Hematopoietic multipotent progenitor cell treated with erythropoietin and hydrocortisone succinate and interleukin-3 and kit ligand, for 17 days (in vitro differentiated cells): ENCODE measurements around the gene CAPZB.

Experiments used
- DNase-seq: peaks from one replicate; pipeline ENCODE4 v3.0.0-alpha.2; 2015; ENCODE audit warnings: low spot score

CAPZB gene

DNA sequence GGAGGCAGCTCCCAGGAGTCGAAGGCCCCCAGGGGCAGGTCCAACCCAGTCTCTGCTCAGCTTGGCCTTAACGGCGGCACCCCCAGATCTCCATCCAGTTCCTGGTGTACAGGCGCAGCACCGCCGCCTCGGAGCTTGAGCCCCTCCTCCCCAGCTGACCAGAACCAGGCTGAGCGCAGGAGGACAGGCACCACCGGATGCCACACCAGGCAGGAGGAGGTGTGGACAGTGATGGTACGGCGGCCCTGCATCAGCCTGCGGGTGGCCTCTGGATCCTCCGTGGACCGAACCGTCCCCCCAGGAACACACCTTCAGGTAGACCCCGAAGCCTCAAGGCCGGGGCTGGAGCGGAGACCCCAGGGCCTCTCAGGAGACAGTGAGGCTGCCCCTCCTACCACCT is 156.9 kb downstream of the CAPZB start:
- DNase-seq = no peak

- DNase-seq = no peak
Observed at GRCh38 chr1:19327736-19328135, 157.6 kb downstream of the CAPZB start.

- DNase-seq = no peak
Observed at GRCh38 chr1:19327301-19327700, 158.0 kb downstream of the CAPZB start.

DNA sequence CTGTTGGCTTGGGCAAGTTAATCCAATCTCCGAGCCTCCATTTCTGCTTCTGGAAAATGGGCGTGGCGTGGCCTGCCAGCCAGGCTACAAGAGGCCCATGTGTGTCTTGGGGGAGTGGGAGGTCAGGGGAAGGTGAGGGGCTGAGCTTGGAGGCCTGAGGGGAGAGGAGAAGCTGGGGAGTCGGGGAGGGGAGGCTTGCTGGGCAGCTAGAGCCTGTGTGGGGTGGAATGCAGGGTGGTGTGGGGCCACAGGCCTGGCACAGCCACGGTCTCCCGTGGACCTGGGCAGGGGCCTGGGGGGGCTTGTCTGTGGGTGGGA is 158.6 kb downstream of the CAPZB start:
- DNase-seq = no peak

DNA sequence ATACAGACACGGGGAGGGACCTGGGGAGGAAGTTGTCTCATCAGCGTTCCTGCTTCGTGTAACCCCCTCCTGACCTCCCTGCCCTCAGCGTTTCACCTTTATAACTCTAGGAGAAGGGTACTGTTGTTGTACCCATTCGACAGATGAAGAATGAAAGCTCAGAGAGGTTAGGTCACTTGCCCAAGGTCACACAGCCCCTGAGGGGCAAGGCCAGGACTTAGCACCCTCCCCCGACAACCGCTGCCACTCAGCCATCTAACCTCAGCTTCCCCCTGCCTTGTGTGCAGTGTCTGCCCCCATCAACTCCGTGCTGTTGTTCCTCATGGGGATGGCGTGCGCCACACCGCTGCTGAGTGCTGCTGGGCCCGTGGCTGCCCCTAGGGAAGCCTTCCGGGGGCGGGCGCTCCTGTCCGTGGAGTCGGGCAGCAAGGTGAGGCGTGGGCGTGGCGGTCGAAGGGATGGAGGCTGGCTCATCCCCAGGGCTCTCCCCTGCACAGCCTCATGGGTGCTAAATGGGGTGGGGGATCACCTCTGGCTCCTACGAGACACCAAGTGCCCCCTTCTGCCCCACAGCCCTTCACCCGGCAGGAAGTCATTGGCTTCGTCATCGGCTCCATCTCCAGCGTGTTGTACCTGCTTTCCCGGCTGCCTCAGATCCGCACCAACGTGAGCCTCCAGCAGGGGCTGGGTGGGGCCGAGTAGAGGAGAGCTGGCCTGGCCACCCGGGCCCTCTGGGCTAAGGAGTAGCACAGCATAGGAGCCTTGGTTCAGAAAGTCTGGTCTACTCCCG is 159.2 kb downstream of the CAPZB start:
- no peak for DNase-seq

DNA sequence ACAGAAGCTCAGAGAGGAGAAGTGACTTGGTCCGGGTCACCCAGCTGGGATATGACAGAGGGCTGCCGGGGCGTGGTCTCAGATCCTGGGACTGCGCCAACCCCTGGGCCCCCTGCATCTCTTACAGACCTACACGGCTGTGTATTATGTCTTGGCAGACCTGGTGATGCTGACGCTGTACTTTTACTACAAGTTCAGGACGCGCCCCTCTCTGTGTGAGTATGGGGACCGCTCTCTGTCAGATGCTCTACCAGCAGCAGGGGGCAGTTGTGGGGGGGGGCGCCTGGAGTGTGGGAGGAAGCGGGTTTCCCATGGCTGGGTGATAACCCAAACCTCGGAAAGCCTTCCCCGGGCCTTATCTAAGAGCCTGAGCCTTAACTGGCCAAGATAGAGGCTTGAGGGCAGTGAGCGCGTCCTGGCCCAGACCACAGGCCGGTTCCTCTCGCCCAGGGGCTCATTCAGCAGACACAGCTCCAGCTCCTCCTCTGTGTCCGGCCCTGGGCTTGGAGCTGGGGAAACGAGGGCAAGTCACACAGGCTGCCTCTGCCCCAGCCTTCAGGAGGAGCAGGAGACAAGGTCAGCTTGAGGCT is 159.9 kb downstream of the CAPZB start:
- no peak for DNase-seq

GRCh38 chr1:19324665-19324990 is 160.7 kb downstream of the CAPZB start:
- no peak for DNase-seq

- DNase-seq = no peak
Observed at GRCh38 chr1:19323987-19324664, 161.2 kb downstream of the CAPZB start.

- DNase-seq = no peak
Observed at GRCh38 chr1:19322481-19322880, 162.9 kb downstream of the CAPZB start.

GRCh38 chr1:19321071-19321470 is 164.3 kb downstream of the CAPZB start:
- DNase-seq = no peak

GRCh38 chr1:19319196-19319595 is 166.1 kb downstream of the CAPZB start:
- DNase-seq = no peak

- DNase-seq = no peak
Observed at GRCh38 chr1:19317126-19317910, 168.0 kb downstream of the CAPZB start.

GRCh38 chr1:19315378-19316198 is 169.8 kb downstream of the CAPZB start:
- no peak for DNase-seq

- DNase-seq = no peak
Observed at GRCh38 chr1:19313961-19314882, 171.1 kb downstream of the CAPZB start.

GRCh38 chr1:19313636-19313959 is 171.7 kb downstream of the CAPZB start:
- peak; percentile 27 for DNase-seq

DNA sequence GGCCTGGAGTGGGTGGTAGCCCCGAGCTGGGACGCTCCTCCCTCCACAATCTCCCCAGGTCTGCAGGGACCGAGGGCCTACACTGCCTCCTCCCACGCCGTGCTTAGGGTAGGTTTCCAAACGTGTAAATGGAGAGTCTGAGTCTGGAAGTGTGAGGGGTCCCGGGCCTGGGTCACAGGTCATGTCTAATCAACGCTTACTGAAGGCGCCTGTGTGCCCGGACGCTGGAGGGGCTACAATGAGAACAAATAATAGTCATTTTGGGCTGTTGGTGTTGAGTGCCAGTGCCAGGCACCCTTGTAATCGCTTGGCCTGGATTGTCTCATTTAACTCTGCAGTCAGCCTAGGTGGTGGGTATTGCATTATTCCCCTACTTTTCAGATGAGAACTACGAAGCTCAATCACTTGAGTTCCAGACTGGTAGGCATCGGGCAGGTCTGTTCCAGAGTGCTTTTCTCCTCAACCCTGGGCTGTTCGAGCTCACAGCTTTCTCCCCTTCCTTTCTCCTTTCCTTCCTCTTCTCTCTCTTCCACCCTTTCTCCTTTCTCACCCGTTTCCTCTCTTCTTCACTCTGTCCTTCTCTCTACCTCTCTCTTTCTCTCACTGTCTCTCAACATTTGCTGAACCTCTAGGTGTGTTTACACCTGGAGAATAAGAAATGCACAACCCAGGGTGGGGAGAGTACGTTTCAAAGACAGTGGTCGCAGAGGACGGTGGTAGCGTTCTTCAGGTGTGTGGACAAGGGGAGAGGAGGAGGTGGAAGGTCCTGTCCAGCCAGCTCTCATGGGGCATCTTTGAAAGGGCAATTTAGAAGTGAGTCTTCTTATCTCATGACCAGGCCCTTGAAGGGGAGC is 172.3 kb downstream of the CAPZB start:
- DNase-seq = peak; percentile 6

GRCh38 chr1:19311931-19312781 is 173.2 kb downstream of the CAPZB start, which contains the start of the genes AKR7A2 and SLC66A1:
AKR7A2 (minus strand) TSS chr1:19312144; CDS start chr1:19312124, 20 bp downstream.
SLC66A1 (plus strand) TSS chr1:19312326; CDS start chr1:19317678, 5,352 bp downstream.
- DNase-seq = peak; percentile 95

DNA sequence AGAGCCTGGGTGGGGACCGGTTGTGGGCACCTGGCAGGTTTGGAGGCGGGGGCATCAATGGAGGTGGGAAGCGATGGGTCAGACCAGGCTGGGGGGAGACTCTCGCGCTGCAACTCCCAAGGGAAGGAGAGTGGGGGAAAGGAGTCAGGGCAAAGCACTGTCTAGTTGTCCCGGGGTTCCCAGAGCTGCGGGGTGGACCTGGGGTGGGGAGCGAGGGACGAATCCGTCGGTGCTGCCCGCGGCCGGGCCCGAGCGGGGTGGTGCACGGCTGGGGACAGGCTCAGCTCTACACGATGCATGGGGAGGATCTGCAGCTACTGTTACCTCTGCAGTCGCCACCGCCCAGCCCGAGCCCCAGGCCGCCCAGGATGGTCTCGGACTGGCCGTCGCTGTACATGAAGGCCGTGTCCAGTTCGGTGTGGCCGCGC is 173.8 kb downstream of the CAPZB start:
- no peak for DNase-seq
